Measurements from ENCODE around the gene ZFAND3. TPM values are rescaled to one million over a fixed set of nuclear protein-coding genes. Genes with fewer than 3 reads are reported as not detected.

ZFAND3 gene
- total RNA-seq, 6 donors from 2014 or later = 26.2 to 66.4 (median 55.5) TPM

- H3K36me3 ChIP-seq = no peaks in the 10 kb centered on the region
- H3K4me3 ChIP-seq = no peak overlapping the region
- H3K4me1 ChIP-seq = peaks cover 9 to 11% (median 9%) of the 10 kb centered on the region in 4 donors
- H3K9me3 ChIP-seq = no peaks in the 10 kb centered on the region
- H3K27ac ChIP-seq = no peak overlapping the region
- peak; percentile 91 to 96 for DNase-seq
- 32 to 37% methylated on average over 7 to 9 of the region's 10 CpGs for WGBS, 2 donors
- H3K27me3 ChIP-seq = no peaks in the 10 kb centered on the region
- peak; percentile 65 to 71 for TF ChIP-seq POLR2AphosphoS5 (IDR thresholded peaks at IDR 0.05)
- TF ChIP-seq POLR2A (IDR thresholded peaks at IDR 0.05) = no peak
- TF ChIP-seq EP300 (IDR thresholded peaks at IDR 0.05) = peak in 1 of 4 donors; percentile 18
- peak; percentile 90 to 96 (median 95) for TF ChIP-seq CTCF (IDR thresholded peaks at IDR 0.05)
- peak; percentile 97 to 98 for ATAC-seq (ENCODE audit: low FRiP score in 2 of 2)
Observed at GRCh38 chr6:37791156-37791919, 28.2 kb upstream of the ZFAND3 start.

GRCh38 chr6:37792457-37793033 lies 27.0 kb upstream of the ZFAND3 start:
- 86 to 95% methylated on average over 5 of the region's 5 CpGs for WGBS, 2 donors
- Histone ChIP-seq H3K9me3 (no peaks in the 10 kb centered on the region), H3K4me1 (peaks cover 9 to 11% (median 9%) of the 10 kb centered on the region in 4 donors), H3K4me3 (no peak overlapping the region), H3K27ac (no peak overlapping the region), H3K36me3 (no peaks in the 10 kb centered on the region), H3K27me3 (no peaks in the 10 kb centered on the region)
- ATAC-seq (ENCODE audit: low FRiP score in 2 of 2) (no peak), DNase-seq (no peak)
- TF ChIP-seq POLR2A (IDR thresholded peaks at IDR 0.05) (no peak), EP300 (IDR thresholded peaks at IDR 0.05) (no peak), CTCF (IDR thresholded peaks at IDR 0.05) (no peak), POLR2AphosphoS5 (IDR thresholded peaks at IDR 0.05) (no peak)

- Histone ChIP-seq H3K9me3 (no peaks in the 10 kb centered on the region), H3K27ac (no peak overlapping the region), H3K4me1 (peaks cover 9 to 11% (median 9%) of the 10 kb centered on the region in 4 donors), H3K4me3 (no peak overlapping the region), H3K36me3 (no peaks in the 10 kb centered on the region), H3K27me3 (no peaks in the 10 kb centered on the region)
- DNase-seq (no peak), ATAC-seq (ENCODE audit: low FRiP score in 2 of 2) (peak in 1 of 2 donors; percentile 20)
- 84 to 92% methylated on average over 6 of the region's 6 CpGs for WGBS, 2 donors
- TF ChIP-seq EP300 (IDR thresholded peaks at IDR 0.05) (no peak), POLR2A (IDR thresholded peaks at IDR 0.05) (no peak), CTCF (IDR thresholded peaks at IDR 0.05) (no peak), POLR2AphosphoS5 (IDR thresholded peaks at IDR 0.05) (no peak)
Observed at GRCh38 chr6:37793067-37793466, 26.5 kb upstream of the ZFAND3 start.

GRCh38 chr6:37794825-37795224 lies 24.7 kb upstream of the ZFAND3 start:
- TF ChIP-seq CTCF (IDR thresholded peaks at IDR 0.05) = no peak
- no peak for TF ChIP-seq POLR2A (IDR thresholded peaks at IDR 0.05)
- TF ChIP-seq EP300 (IDR thresholded peaks at IDR 0.05) = no peak
- no peak for TF ChIP-seq POLR2AphosphoS5 (IDR thresholded peaks at IDR 0.05)
- H3K27ac ChIP-seq = no peak overlapping the region
- H3K4me3 ChIP-seq = no peak overlapping the region
- no peaks in the 10 kb centered on the region for H3K9me3 ChIP-seq
- H3K27me3 ChIP-seq = no peaks in the 10 kb centered on the region
- no peak for DNase-seq
- no peak for ATAC-seq (ENCODE audit: low FRiP score in 2 of 2)
- no peaks in the 10 kb centered on the region for H3K36me3 ChIP-seq
- H3K4me1 ChIP-seq = peaks cover 9 to 11% (median 9%) of the 10 kb centered on the region in 4 donors
- WGBS, 2 donors = 0 to 8% methylated on average over 1 of the region's 1 CpG

All from upper lobe of left lung (tissue), 6 donors.